BLaER1 (cell line): ENCODE results near the gene PEX26.
"Not testable (repeated sequence)": the region's sequence is repeated elsewhere in the genome, so short reads cannot be mapped to it uniquely, and the experiment has no call there.

Experiments
- H3K27ac ChIP-seq: shearing (Covaris generic); formaldehyde crosslinking; 2 replicates; pipeline ENCODE4 v1.8.1; 2022
- H3K27me3 ChIP-seq: shearing (Covaris generic); formaldehyde crosslinking; 2 replicates; pipeline ENCODE4 v1.8.1; 2022
- H3K36me3 ChIP-seq: shearing (Covaris generic); formaldehyde crosslinking; 2 replicates; pipeline ENCODE4 v1.8.1; 2022
- H3K4me1 ChIP-seq: shearing (Covaris generic); formaldehyde crosslinking; 2 replicates; pipeline ENCODE4 v1.8.1; 2022
- H3K4me2 ChIP-seq: shearing (Covaris generic); formaldehyde crosslinking; 2 replicates; pipeline ENCODE4 v1.8.1; 2022
- H3K4me3 ChIP-seq: shearing (Covaris generic); formaldehyde crosslinking; 2 replicates; pipeline ENCODE4 v1.8.1; 2022
- H3K9ac ChIP-seq: shearing (Covaris generic); formaldehyde crosslinking; 2 replicates; pipeline ENCODE4 v1.8.1; 2022
- H3K9me3 ChIP-seq: shearing (Covaris generic); formaldehyde crosslinking; 2 replicates; pipeline ENCODE4 v1.8.1; 2022
- H4K20me1 ChIP-seq: shearing (Covaris generic); formaldehyde crosslinking; 2 replicates; pipeline ENCODE4 v1.8.1; 2022
- Cebpa-rat ChIP-seq: shearing (Covaris generic); IDR thresholded peaks from 2 replicates; pipeline ENCODE4 v1.8.1; 2022

The PEX26 gene

DNA sequence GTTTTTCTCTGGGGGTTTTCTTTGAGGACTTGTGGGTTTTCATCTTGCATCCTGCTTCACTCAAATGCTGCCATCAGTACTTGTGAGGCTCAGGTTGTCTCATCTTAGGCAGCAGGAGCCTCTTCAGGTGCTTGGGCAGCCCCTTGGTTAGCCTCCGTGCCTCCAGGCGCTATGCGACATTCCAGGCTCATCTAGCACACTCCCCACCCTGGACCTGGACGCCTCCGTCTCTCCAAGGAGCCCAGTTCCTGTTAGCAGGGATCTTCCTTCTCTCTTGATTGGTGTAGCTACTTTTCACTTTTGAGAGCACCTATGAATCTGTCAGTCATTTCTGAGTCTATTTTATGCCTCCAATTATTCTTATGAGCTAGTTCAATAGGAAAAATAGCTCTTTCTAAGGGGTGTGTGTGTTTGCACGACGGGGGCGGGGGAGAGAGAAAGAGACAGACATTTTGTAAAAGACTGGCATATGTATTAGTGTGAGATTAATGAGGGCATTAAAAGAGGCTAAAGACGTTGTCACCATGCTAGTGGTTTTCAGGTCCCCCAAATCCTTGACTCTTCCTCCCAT, 40.6 kb downstream of the PEX26 start:
- Histone ChIP-seq H3K9ac (no peak overlapping the region), H3K4me2 (peak overlapping the region; percentile 90), H3K9me3 (no peaks in the 10 kb centered on the region), H3K27ac (peak overlapping the region; percentile 62; the same call in 1 of the 2 replicates), H4K20me1 (peaks cover 16% of the 10 kb centered on the region), H3K27me3 (peaks cover under 1% of the 10 kb centered on the region; the same call in 1 of the 2 replicates), H3K4me1 (peaks cover 91% of the 10 kb centered on the region), H3K4me3 (no peak overlapping the region), H3K36me3 (peaks cover 17% of the 10 kb centered on the region; the same call in 1 of the 2 replicates)
- TF ChIP-seq Cebpa-rat: no peak

DNA sequence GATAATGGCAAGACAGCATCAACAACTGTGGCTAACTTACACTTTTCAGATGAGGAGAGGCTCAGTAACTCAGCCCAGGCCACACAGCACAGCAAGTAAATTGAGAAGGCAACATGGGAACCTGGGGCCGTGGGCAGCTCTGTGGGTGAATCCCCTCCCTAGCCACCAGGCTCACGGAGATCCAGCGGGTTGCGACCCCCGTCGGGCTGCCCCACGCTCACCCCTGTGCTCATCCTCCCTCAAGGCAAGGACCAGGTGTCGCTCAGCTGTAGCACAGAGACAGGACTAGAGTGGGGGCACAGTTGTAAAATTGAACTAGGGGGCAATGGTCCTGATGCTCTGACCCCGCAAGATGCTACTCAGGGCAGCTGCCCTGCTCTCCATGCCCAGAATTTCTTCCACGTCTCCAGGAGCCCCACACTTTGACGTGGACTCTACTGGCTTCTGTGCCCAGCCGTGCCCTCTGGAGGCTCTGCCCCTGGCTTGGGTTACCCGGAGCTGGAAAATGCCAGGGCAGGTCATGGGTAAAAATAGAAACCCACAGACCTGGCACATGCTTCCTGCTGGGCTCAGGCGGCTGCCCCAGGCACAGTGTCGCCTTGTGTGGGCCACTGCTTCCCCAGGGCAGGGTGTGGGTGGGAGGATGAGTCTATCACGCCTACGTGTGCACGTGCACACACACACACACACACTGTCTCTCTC, 41.8 kb downstream of the PEX26 start:
- Histone ChIP-seq H3K4me3 (0 out of 2 replicates have a peak overlapping the region, but pooled peaks have one; percentile 26), H3K36me3 (peaks cover 27% of the 10 kb centered on the region; the same call in 1 of the 2 replicates), H3K9me3 (no peaks in the 10 kb centered on the region), H3K27me3 (no peaks in the 10 kb centered on the region), H3K9ac (peak overlapping the region; percentile 21; the same call in 1 of the 2 replicates), H3K4me1 (peaks cover 79% of the 10 kb centered on the region), H4K20me1 (peaks cover 5% of the 10 kb centered on the region), H3K27ac (peak overlapping the region; percentile 62), H3K4me2 (peak overlapping the region; percentile 90)
- TF ChIP-seq Cebpa-rat: no peak

DNA sequence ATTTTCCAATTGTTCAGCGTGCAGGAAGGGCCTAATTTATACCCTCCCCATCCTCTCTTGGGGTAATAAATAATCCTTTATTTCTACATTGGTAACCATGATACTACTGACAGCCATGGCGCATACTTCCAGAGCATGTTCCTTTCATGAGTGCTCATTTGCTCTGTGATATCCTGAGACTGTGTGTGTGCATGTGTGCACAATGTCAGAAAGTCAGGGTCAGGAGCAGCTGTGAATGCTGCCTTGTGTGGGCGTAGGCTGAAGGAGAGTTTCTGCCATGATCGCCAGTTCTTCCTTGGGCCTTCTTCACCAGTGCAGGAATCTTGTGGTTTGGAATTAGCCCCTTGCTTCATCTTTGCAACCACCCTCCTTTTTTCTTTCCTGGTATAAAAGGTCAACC, 43.1 kb downstream of the PEX26 start:
- peaks cover 28% of the 10 kb centered on the region; the same call in 1 of the 2 replicates for H3K36me3 ChIP-seq
- H3K9ac ChIP-seq: no peak overlapping the region
- no peak for TF ChIP-seq Cebpa-rat
- H3K4me2 ChIP-seq: peak overlapping the region; percentile 90
- H3K4me1 ChIP-seq: peaks cover 66% of the 10 kb centered on the region
- no peak overlapping the region for H3K27ac ChIP-seq
- H3K27me3 ChIP-seq: no peaks in the 10 kb centered on the region
- no peaks in the 10 kb centered on the region for H4K20me1 ChIP-seq
- no peaks in the 10 kb centered on the region for H3K9me3 ChIP-seq
- no peak overlapping the region for H3K4me3 ChIP-seq

DNA sequence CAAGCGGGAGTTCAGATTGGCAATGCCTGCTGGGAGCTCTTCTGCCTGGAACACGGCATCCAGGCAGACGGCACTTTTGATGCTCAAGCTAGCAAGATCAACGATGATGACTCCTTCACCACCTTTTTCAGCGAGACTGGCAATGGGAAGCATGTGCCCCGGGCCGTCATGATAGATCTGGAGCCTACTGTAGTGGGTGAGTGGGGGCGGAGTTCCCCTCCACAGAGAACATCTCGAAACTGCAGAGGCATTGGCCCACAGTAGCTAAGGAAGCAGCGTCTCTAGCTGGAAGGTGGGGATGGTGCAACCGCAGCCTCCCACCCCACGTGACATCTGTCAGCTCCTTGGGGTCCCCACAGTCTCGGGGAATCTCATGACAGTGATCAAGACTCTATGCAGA, 43.7 kb downstream of the PEX26 start:
- TF ChIP-seq Cebpa-rat: no peak
- peaks cover 35% of the 10 kb centered on the region for H3K36me3 ChIP-seq

DNA sequence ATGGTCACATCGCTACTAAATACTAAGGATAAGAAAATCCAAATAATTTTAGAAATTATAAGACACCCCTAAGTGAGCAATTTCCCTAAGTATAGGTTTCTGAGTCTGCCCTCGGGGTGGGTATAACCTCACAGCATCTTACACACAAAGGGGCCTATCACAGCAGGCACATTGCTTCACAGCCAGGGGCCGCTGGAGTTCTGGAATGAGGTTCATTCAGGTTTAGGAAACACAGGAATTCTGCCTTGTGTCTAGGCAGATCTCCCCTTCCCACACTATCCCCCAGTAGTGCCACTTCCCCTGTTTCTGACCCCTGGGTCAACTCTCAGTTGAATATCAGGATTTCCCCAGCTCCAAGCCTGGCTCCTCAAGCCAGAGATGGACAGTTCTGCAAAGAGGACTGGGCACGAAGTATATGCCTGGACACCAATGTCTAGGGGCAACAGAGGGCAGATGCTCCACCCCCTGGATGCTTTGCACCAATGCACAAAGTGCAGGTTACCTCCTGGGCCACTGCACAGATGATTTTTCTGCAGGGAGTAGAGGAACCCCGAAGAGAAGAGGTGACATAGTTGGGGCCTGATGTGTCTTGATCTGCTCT, 44.3 kb downstream of the PEX26 start:
- no peak overlapping the region for H3K27ac ChIP-seq
- no peak for TF ChIP-seq Cebpa-rat
- no peak overlapping the region for H3K4me3 ChIP-seq

More for the DNA sequence above, 43.7 kb downstream of the PEX26 start:
- Histone ChIP-seq H3K9me3 (no peaks in the 10 kb centered on the region), H3K4me3 (no peak overlapping the region), H3K27ac (no peak overlapping the region), H3K27me3 (no peaks in the 10 kb centered on the region), H3K9ac (no peak overlapping the region), H4K20me1 (no peaks in the 10 kb centered on the region), H3K4me1 (peaks cover 60% of the 10 kb centered on the region), H3K4me2 (peak overlapping the region; percentile 90; the same call in 1 of the 2 replicates)

DNA sequence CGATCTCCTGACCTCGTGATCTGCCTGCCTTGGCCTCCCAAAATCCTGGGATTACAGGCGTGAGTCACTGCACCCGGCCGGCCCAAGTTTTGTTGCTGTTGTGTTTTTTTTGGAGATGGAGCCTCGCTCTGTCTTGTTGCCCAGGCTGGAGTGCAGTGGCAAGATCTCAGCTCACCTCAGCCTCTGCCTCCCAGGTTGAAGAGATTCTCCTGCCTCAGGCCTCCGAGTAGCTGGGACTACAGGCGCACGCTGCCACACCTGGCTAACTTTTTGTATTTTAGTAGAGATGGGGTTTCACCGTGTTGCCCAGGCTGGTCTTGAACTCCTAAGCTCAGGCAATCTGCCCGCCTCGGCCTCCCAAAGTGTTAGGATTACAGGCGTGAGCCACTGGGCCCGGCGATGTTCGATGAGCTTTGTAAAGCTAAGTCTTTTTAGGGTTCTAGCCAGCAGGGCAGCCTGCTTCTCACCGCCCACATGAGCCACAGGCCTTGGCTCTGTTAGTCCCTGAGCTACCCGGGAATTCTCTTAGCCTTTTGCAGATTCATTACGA, 45.8 kb downstream of the PEX26 start:
- not testable (repeated sequence) for H3K27me3 ChIP-seq, H3K4me3 ChIP-seq, H3K9me3 ChIP-seq, H3K4me2 ChIP-seq, H3K27ac ChIP-seq, H4K20me1 ChIP-seq, H3K9ac ChIP-seq
- peaks cover 39% of the 10 kb centered on the region for H3K4me1 ChIP-seq
- peaks cover 47% of the 10 kb centered on the region for H3K36me3 ChIP-seq

More for the DNA sequence above, 44.3 kb downstream of the PEX26 start:
- Histone ChIP-seq H3K9me3 (no peaks in the 10 kb centered on the region), H4K20me1 (no peaks in the 10 kb centered on the region), H3K9ac (no peak overlapping the region), H3K36me3 (peaks cover 40% of the 10 kb centered on the region), H3K4me2 (no peak overlapping the region; the same call in 1 of the 2 replicates), H3K27me3 (no peaks in the 10 kb centered on the region), H3K4me1 (peaks cover 54% of the 10 kb centered on the region)

DNA sequence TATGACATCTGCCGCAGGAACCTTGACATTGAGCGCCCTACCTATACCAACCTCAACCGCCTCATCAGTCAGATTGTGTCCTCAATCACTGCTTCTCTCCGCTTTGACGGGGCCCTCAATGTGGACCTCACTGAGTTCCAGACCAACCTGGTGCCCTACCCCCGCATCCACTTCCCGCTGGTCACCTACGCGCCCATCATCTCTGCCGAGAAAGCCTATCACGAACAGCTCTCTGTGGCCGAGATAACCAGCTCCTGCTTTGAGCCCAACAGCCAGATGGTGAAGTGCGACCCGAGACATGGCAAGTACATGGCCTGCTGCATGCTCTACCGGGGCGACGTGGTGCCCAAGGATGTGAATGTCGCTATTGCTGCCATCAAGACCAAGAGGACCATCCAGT, 48.8 kb downstream of the PEX26 start:
- H4K20me1 ChIP-seq: no peaks in the 10 kb centered on the region

DNA sequence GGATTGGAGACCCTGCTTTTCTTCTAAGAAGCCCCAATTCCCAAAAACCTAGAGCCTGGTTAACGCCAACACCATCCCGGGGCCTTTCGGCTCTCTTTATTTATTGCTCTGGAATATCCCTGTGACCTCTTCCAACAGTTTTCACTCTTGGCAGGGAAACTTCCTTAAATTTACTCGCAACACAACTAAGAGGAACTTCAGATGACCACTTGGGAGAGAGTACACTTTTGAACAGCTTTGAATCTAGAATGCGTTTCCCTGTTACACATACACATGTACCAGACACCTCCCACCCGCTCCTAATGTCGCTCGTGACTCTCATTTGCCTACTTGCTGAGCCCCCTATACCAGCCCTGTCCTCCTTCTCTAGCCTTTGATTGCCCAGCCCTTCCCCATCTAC, 52.2 kb downstream of the PEX26 start:
- H3K9me3 ChIP-seq: no peaks in the 10 kb centered on the region
- H4K20me1 ChIP-seq: no peaks in the 10 kb centered on the region
- H3K9ac ChIP-seq: no peak overlapping the region
- H3K4me1 ChIP-seq: peaks cover 5% of the 10 kb centered on the region; the same call in 1 of the 2 replicates
- H3K27me3 ChIP-seq: no peaks in the 10 kb centered on the region
- no peak overlapping the region for H3K4me3 ChIP-seq
- H3K4me2 ChIP-seq: no peak overlapping the region
- peaks cover 33% of the 10 kb centered on the region for H3K36me3 ChIP-seq
- H3K27ac ChIP-seq: no peak overlapping the region
- TF ChIP-seq Cebpa-rat: no peak

More for the DNA sequence above, 48.8 kb downstream of the PEX26 start:
- H3K4me1 ChIP-seq: peaks cover 9% of the 10 kb centered on the region; the same call in 1 of the 2 replicates
- no peak overlapping the region for H3K9ac ChIP-seq
- H3K4me3 ChIP-seq: no peak overlapping the region
- no peak overlapping the region for H3K27ac ChIP-seq
- peaks cover 55% of the 10 kb centered on the region for H3K36me3 ChIP-seq
- H3K27me3 ChIP-seq: no peaks in the 10 kb centered on the region
- no peak for TF ChIP-seq Cebpa-rat
- H3K9me3 ChIP-seq: no peaks in the 10 kb centered on the region
- H3K4me2 ChIP-seq: no peak overlapping the region

DNA sequence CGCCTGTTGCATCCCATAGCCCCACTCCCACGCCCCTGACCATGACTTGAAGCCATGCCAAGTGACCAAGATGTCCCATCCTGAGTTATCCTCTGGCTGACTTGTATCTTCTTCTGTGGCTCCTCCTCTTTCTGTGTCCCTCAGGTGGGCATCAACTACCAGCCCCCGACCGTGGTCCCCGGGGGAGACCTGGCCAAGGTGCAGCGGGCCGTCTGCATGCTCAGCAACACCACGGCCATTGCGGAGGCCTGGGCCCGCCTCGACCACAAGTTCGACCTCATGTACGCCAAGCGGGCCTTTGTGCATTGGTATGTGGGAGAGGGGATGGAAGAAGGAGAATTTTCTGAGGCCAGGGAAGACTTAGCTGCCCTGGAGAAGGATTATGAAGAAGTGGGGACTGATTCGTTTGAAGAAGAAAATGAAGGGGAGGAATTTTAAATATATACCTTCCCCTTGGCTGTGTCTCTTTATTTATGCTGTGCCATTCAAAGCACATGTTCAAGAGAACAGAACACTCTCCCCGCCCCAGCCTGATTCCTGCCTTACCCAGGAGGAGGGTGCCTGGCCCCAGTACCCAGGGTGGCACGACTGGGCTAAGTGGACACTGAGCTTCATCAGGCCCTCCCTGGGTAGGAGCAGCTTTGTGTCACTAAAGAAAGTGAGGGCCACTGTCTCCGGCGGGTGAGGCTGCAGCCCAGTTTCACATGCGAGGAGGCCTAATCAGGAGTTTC, 53.1 kb downstream of the PEX26 start:
- H3K4me2 ChIP-seq: no peak overlapping the region
- peaks cover 7% of the 10 kb centered on the region; the same call in 1 of the 2 replicates for H3K4me1 ChIP-seq
- H3K9ac ChIP-seq: no peak overlapping the region
- H3K27me3 ChIP-seq: no peaks in the 10 kb centered on the region
- no peak overlapping the region for H3K27ac ChIP-seq
- no peak overlapping the region for H3K4me3 ChIP-seq
- H3K9me3 ChIP-seq: no peaks in the 10 kb centered on the region
- no peaks in the 10 kb centered on the region for H4K20me1 ChIP-seq
- no peak for TF ChIP-seq Cebpa-rat
- H3K36me3 ChIP-seq: peaks cover 32% of the 10 kb centered on the region
